GM12875 (cell line): Measurements from ENCODE around the gene RIMS1.

ENCODE experiments used
- H3K4me3 ChIP-seq: one replicate; pipeline ENCODE4 v1.5.1; 2011; ENCODE audit warnings: low read depth, low read length, control low read depth
- TF ChIP-seq, protein P1 (sequence below): IDR thresholded peaks from 2 replicates; pipeline ENCODE4 v1.5.1; 2011; ENCODE audit warnings: low read depth, mild to moderate bottlenecking, control low read depth, inconsistent platforms, low read length, moderate library complexity, borderline replicate concordance; ENCODE audit not compliant: insufficient read depth

Gene RIMS1

DNA sequence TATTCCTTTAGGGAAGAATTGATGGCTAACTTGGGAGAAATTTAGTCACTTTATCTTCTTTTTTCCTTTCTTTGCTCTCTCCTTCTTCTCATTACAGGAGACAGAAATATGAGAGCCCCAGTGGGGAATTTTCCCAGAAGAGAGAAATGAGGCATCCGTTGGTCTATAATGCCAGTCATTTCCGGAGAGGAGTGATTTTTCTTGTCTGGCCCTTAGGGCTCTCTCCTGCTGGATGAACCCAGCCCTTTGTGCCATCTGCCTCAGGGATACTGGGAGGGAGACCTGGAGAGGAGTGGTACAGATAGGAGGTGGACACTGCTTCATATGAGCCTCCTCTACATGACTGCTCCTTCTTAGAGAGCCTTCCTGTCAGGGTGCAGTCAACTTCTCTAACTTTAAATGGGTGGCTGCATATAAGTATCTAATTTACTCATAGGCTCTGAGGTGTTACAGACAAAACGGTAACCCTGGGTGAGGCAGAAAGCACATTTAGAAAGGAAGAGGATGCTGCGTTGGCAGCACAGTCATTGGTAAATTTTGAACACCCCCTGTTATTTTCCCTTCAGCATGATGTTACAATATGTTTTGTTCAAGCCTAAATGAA, 21.9 kb downstream of the RIMS1 start:
- H3K4me3 ChIP-seq, result no peak overlapping the region
- TF ChIP-seq, protein P1, sequence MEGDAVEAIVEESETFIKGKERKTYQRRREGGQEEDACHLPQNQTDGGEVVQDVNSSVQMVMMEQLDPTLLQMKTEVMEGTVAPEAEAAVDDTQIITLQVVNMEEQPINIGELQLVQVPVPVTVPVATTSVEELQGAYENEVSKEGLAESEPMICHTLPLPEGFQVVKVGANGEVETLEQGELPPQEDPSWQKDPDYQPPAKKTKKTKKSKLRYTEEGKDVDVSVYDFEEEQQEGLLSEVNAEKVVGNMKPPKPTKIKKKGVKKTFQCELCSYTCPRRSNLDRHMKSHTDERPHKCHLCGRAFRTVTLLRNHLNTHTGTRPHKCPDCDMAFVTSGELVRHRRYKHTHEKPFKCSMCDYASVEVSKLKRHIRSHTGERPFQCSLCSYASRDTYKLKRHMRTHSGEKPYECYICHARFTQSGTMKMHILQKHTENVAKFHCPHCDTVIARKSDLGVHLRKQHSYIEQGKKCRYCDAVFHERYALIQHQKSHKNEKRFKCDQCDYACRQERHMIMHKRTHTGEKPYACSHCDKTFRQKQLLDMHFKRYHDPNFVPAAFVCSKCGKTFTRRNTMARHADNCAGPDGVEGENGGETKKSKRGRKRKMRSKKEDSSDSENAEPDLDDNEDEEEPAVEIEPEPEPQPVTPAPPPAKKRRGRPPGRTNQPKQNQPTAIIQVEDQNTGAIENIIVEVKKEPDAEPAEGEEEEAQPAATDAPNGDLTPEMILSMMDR, result no peak

DNA sequence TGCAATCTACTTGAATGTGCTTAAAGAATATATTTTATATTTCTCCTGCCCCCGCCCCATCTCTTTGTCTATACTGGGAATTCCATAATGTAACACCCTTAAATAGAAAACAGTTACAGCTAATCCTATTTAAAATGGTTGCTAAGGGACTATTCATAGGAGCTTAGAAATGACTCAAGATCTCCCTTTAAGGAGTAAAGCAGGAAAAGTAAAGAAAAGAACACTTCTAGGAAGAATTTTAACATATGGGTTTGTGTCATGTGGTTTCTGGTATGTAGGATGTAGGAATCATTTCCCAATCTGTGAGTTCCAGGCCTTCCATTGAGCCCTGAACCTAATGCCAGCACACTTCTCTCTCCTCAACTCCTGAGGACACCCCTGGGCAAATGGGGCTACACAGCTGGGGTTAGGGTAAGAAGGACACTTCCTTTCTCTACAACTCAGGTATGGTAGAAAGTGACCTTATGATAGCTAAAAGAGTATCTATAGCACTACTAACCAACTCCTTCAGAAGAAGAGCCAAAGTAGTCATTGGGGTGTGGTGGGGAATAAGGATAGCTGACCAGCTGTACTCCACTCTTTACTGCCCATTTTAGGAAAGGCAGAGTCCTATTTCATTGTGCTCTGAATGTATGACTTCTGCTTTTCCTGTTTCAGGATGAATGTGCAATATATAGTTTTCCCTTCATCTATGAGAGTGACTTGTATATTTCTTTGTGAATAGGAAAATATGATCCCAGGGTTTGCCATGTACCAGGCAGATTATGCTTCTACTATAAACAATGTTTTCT, 27.3 kb downstream of the RIMS1 start:
- TF ChIP-seq, protein P1, result no peak
- no peak overlapping the region for H3K4me3 ChIP-seq

DNA sequence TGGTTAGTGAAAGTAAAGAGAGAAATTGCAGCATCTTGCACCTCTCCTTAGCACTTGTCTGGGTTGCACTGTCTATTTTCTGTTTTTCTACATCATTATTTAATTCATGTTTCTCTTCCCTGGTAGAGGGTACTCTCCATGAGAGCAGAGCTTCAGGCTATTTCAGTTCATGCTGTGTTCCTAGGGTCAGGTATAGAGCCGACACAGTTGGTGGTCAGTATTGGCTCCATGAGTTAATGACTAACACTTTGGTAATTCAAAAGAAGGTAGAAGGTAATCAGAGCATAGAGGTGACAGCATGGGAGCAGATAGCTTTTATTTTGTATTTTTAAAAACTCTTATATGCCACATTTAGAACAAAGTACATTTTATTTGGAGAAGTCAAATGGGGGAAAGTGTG, 42.7 kb downstream of the RIMS1 start:
- TF ChIP-seq, protein P1, result no peak
- no peak overlapping the region for H3K4me3 ChIP-seq

DNA sequence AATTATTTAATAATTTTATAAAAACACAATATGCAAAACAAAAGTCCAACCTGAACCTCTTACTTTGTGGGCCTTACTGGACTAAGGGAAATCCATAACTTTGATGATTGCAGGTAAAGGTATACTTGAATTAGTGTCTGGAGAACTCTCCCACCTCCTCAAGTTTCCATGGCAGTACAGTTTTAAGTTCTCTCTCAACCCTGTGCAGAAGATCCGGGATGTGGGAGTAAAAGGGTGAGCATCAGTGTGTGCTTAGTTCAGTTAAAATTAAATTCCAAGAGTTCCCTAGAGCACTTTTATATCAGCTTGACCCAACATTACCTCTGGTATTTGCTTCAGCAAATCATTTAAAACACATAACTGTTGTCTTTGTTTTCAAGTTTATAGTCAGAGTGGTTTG, 47.5 kb downstream of the RIMS1 start:
- H3K4me3 ChIP-seq, result no peak overlapping the region
- TF ChIP-seq, protein P1, result no peak

DNA sequence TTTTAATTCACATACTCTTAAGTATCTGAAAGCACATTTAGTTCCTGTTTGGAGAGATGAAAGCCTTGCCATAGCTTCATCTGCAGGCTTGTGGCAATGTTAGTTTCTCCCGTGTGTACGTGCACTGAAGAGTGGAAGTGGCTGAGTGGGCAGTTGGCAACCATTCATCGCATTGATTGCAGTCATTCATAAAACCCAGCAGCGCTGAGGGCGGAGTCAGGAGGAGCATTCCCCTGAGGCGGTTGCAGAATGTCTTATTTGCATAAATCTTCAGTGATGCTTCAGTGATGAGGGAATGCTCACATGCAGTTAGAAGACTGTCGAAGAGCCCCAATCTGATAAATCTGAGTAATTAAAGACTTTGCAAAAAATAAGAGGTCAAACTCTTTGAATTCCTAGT, 79.1 kb downstream of the RIMS1 start:
- no peak overlapping the region for H3K4me3 ChIP-seq
- TF ChIP-seq, protein P1, result no peak

DNA sequence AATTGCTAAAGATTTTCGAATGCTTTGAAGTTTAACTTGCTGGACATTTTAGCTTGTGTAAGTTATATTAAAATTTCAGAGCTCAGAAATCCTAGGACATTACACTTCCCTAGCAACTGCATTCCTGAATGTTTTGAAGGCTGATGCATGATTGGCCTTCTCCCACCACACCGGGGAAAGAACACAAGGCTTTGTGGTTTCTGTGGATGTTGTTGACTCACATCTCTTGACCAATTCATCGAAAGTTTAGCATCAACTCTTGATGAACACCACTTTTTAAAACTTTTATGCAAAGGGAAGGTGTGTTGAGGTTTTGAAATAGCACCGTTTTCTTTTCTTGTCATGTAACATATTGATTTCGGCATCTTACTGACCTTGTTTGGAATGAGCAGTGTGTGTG, 81.1 kb downstream of the RIMS1 start:
- H3K4me3 ChIP-seq, result no peak overlapping the region
- TF ChIP-seq, protein P1, result no peak

DNA sequence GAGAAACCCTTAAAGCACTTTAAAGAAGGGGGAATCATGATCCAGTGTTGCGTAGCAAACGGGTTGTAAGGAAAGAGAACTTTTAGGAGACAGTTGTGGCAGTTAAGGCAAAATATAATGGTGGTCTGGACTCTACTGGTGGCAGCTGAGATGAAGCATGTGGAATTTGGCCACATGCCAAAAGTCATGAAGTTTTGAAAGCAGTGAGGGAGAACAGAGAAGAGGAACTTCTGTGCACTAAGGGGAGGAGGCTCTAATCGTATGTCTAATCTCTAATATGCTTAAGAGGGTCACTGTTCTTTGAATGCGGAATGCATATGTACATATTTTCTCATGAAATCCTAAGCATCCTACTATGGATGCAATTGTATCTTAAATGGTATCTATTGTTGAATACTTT, 91.5 kb downstream of the RIMS1 start:
- no peak overlapping the region for H3K4me3 ChIP-seq
- TF ChIP-seq, protein P1, result no peak
